Central memory CD4-positive, alpha-beta T cell (primary cell): ENCODE results near the gene SSTR1.
"Not testable (repeated sequence)": the region's sequence is repeated elsewhere in the genome, so short reads cannot be mapped to it uniquely, and the experiment has no call there.

Source experiments
- DNase-seq: peaks from one replicate; pipeline ENCODE4 v3.0.0; 2022
- total RNA-seq, 3 experiments: gene quantifications; one replicate each; lab custom pipeline; 2026; lab: John Stamatoyannopoulos, UW

Gene SSTR1, protein sequence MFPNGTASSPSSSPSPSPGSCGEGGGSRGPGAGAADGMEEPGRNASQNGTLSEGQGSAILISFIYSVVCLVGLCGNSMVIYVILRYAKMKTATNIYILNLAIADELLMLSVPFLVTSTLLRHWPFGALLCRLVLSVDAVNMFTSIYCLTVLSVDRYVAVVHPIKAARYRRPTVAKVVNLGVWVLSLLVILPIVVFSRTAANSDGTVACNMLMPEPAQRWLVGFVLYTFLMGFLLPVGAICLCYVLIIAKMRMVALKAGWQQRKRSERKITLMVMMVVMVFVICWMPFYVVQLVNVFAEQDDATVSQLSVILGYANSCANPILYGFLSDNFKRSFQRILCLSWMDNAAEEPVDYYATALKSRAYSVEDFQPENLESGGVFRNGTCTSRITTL
- 0 reads per million in 3 experiments for total RNA-seq

DNA sequence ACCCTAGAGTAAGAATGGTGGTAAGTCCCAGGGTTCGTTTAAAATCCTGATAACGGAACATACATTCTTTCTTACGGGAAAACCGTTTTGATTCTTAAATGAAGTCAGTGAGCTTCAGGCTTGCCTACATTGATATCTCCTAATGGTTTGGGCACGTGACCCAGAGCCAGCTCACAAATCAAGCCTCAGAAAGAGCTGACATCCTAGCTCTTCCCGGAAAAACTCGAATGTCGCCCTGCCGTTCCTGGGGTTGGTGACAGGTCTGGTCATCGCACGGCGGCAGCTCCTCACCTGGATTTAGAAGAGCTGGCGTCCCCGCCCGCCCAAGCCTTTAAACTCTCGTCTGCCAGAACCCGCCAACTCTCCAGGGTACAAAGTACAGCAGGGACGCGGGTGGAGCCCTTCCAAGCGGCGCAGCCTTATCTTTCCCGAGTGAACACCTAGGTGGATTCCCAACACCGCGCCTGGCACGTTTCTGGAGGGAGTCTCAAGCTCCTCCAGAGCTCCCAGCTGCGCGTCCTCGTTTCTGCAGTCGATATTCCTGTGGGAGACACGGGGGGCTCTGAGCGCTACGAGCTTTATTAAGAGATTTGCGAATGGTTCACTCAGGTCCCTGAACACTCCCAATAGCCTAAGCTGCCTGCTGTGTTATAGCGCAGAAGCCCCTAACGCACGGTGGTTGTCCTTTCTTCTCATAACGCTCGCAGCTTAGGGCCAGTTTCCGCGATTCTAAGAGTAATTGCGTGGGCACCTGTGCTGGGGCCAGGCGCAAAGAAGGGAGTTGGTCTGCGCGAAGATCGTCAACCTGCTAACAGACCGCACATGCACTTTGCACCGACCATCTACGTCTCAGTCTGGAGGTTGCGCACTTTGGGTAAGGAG lies at the start of gene SSTR1:
TSS of gene SSTR1 (plus strand) at position 169 of the 882 bp plus-strand sequence. CDS start 1,486 bp downstream, outside the sequence.
- no peak for DNase-seq

DNA sequence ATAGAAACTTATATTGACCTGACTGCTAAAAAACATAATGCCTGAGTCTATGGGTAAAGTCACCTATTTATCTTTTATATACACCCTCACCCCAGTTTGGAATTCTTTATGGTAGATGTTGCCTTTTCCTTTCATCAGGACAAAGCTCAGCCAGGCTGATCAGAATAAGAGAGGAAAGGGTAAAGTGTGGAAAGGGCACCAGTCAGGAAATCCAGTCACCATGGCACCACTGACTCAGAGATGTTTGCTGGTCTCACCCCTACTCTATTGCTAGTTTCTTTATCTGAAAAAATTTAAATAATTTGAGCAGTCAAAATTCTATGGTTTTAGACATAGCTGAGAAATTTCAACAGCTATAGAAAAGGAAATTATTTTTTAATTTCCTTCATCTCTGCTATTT lies 49.2 kb upstream of the SSTR1 start:
- no peak for DNase-seq

- DNase-seq: no peak
Measured at GRCh38 chr14:38168416-38168815, 39.3 kb upstream of the SSTR1 start.

GRCh38 chr14:38171197-38171596 lies 36.5 kb upstream of the SSTR1 start:
- no peak for DNase-seq

DNA sequence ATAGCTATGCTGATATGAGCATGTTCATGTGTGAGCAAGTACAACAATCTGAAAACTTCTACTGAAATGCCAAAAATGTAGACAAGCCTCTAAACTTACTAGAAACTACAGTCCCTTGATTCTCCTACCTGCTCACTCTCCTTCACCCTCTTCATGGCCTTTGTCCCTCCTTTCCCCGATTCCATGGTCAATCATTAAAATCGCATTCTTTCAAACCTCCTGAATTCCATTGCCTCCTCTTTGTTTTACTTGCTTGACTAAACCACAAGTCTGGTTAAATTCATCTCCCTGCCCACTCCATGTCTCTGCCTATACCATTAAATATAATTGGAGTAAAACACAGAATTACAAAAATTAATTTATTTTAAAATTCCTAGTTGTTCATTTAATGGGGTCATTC lies 33.0 kb upstream of the SSTR1 start:
- DNase-seq: no peak

- no peak for DNase-seq
Measured at GRCh38 chr14:38175658-38176057, 32.0 kb upstream of the SSTR1 start.

DNA sequence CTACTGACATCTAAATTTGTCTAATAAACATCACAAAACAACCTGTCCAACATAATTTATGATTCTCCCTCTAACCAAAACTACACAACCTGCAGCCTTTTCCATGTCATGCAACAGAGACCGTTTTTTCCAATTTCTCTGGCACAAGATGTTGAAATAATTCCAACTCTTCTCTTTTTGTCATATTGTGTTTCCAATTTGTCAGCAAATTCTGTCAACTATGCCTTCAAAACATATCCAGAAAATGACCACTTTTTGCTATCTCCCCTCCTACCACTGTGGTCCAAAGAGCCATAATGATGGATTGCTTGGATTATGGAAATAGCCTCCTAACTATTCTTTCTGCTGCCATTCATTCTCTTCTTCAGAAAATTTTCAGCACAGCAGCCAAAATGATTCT lies 31.3 kb upstream of the SSTR1 start:
- no peak for DNase-seq

DNA sequence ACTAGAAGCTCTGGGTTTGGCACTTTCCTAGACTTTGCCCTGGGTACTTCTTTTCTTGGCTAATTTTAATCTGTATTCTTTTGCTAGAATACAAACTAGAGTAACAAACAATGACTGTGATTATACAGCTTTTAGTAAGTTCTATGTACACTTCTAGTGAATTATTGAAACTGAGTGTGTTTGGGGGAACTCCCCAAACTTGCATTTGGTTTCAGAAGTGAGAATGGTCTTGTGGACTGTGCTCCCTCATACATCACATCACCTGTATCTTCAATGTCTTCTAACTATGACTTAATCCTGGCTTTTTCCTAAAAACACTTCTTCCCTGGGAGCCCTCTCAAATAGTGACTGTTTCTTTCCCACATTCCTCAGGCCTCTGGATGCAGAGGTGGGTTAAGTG lies 23.6 kb upstream of the SSTR1 start:
- DNase-seq: no peak

DNA sequence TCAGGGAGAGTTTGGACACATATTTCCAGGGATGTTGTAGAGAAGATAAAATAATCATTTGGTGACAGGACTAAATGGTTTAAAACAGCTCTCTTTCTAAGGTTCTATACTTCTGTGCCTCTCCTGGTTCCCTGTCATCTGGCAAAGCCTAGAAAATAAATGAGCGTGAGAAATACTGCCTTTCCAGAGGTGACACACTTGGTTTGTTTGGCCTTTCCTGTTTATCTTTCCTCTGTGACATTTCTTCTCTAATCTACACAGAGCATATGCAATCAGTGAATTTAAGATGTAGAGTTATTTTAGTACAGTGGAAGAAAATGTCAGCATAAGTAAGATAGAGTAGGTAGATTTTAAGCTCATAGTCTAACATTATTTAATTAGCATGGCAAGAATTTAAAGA lies 22.0 kb upstream of the SSTR1 start:
- DNase-seq: no peak

- no peak for DNase-seq
Measured at GRCh38 chr14:38186216-38186615, 21.5 kb upstream of the SSTR1 start.

DNA sequence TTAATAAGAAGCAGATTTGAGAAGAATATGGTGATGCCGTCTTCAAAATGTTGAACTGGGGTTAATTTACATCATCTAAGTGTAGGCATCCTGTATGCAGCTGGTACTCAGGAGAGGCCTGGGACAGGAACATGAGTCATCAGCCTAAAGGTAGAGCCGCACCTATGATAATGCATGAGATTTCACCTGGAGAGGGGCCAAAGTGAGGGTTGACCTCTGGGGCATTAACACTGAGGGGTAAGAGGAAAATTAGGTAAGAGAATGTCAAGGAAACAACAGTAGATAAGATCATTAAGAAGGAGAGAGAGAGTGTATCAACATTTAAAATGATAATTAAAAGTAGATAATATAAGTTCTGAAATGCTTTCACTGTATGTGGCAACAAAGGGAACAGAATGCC lies 20.2 kb upstream of the SSTR1 start:
- DNase-seq: no peak

DNA sequence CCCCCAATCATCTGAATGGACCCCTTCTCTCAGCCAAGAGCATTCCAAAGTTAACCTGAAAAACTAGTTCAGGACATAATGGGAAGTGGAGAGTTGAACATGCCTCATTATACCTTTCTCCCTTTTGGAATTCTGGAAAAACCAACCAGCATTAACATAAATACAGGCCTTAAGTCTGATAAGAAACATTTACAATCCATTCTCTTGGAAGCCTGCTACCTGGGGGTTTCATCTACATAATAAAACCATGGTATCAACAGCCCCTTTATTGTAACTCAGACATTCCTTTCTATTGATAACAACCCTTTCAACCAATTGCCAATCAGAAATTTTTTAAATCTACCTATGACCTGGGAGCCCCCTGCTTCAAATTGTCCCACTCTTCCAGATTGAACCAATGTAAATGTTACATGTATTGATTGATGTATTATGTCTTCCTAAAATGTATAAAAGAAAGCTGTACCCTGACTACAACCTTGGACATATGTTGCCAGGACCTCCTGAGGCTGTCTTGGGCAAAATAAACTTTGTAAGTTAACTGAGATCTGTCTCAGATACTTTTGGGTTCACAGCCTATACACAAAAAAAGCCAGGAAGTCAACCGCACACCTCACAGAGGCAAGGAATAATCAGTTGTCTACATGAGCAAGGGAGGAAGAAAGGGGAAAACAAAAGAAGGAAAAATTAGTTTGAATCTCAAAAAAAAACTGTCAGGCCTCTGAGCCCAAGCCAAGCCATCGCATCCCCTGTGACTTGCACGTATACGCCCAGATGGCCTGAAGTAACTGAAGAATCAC lies 17.6 kb upstream of the SSTR1 start:
- no peak for DNase-seq

DNA sequence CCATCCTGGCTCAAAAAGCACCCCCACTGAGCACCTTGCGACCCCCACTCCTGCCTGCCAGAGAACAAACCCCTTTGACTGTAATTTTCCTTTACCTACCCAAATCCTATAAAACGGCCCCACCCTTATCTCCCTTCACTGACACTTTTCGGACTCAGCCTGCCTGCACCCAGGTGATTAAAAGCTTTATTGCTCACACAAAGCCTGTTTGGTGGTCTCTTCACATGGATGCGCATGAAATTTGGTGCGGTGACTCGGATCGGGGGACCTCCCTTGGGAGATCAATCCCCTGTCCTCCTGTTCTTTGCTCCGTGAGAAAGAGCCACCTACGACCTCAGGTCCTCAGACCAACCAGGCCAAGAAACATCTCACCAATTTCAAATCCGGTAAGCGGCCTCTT lies 16.9 kb upstream of the SSTR1 start:
- not testable (repeated sequence) for DNase-seq

DNA sequence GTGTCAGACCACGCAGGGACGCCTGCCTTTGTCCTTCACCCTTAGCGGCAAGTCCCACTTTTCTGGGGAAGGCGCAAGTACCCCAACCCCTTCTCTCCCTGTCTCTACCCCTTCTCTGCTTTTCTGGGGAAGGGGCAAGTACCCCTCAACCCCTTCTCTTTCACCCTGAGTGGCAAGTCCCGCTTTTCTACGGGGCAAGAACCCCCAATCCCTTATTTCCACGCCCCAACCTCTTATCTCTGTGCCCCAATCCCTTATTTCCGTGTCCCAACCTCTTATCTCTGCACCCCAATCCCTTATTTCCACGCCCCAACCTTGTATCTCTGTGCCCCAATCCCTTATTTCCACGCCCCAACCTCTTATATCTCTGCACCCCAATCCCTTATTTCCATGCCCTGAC lies 16.2 kb upstream of the SSTR1 start:
- DNase-seq: not testable (repeated sequence)

GRCh38 chr14:38197001-38197783 lies 10.5 kb upstream of the SSTR1 start:
- peak; percentile 22 for DNase-seq

DNA sequence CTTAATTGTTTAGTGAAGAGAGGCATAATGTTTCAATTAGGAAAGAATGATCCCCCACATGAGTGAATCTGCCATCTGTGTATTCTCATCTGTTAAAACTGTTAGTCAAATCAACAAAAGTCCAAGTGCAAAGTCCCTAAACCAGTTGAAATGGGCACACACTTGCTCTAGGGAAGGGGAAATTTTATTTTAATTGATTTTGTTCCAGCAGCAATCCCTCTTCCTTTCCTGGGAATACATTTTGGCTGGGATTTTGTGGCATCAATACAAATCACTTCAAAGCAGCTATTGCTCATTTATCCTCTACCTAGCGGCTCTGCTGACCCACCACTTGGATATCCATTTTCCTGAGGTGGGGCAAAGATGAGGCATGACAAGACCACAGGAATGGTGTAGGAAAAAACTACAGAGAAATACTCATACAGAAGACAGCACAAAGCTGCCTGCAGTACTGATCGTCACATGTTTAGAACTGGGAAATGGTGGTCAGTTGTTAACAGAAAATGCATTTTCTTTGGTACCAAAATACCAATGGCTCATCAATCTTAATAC lies 9.8 kb upstream of the SSTR1 start:
- DNase-seq: no peak

DNA sequence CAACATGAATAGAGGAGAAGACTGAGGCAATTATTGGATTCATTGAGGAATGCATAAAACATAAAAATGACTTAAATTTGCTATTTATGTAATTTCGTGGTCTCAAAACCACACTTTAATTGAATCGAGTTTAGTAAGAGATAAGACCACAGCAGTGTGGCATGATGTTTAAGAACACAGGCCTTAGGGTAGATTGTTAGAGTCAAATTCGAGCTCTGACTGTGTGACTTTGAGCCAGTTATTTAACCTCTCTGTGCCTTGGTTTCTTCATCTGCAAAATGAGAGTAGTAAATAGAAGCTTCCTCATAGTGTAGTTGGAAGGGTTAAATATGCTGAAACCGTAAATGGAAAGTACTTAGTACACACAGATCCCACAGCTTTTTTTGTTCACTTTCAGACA lies 9.3 kb upstream of the SSTR1 start:
- no peak for DNase-seq

GRCh38 chr14:38199076-38199475 lies 8.6 kb upstream of the SSTR1 start:
- no peak for DNase-seq

GRCh38 chr14:38199739-38200138 lies 8.0 kb upstream of the SSTR1 start:
- DNase-seq: no peak

- no peak for DNase-seq
Measured at GRCh38 chr14:38201137-38201828, 6.4 kb upstream of the SSTR1 start.
